ENCODE measurements around the gene TRMT44.
"Not testable (repeated sequence)": the region's sequence is repeated elsewhere in the genome, so short reads cannot be mapped to it uniquely, and the experiment has no call there.

The TRMT44 gene

GRCh38 chr4:8494983-8495548, 54.5 kb downstream of the TRMT44 start:
- no peak for DNase-seq

- no peak for DNase-seq
These were observed 55.2 kb downstream of the TRMT44 start for GRCh38 chr4:8495803-8496202.

- no peak for DNase-seq
These were observed 57.2 kb downstream of the TRMT44 start for GRCh38 chr4:8497762-8498161.

GRCh38 chr4:8500966-8501365, 60.4 kb downstream of the TRMT44 start:
- no peak for DNase-seq

GRCh38 chr4:8501781-8502180, 61.2 kb downstream of the TRMT44 start:
- DNase-seq: no peak

- DNase-seq: no peak
These were observed 61.8 kb downstream of the TRMT44 start for GRCh38 chr4:8502371-8502770.

GRCh38 chr4:8502836-8503585, 62.4 kb downstream of the TRMT44 start:
- DNase-seq: no peak

- no peak for DNase-seq
These were observed 63.2 kb downstream of the TRMT44 start for GRCh38 chr4:8503801-8504200.

- no peak for DNase-seq
These were observed 63.9 kb downstream of the TRMT44 start for GRCh38 chr4:8504279-8505007.

GRCh38 chr4:8505229-8505628, 64.7 kb downstream of the TRMT44 start:
- DNase-seq: no peak

- no peak for DNase-seq
These were observed 65.4 kb downstream of the TRMT44 start for GRCh38 chr4:8506006-8506372.

- DNase-seq: no peak
These were observed 66.0 kb downstream of the TRMT44 start for GRCh38 chr4:8506373-8507195.

- DNase-seq: no peak
These were observed 66.6 kb downstream of the TRMT44 start for GRCh38 chr4:8507196-8507570.

GRCh38 chr4:8507624-8508023, 67.0 kb downstream of the TRMT44 start:
- DNase-seq: no peak

GRCh38 chr4:8508266-8508665, 67.7 kb downstream of the TRMT44 start:
- DNase-seq: no peak

GRCh38 chr4:8508740-8509139, 68.2 kb downstream of the TRMT44 start:
- DNase-seq: no peak

- no peak for DNase-seq
These were observed 68.9 kb downstream of the TRMT44 start for GRCh38 chr4:8509311-8509950.

- no peak for DNase-seq
These were observed 69.6 kb downstream of the TRMT44 start for GRCh38 chr4:8510191-8510590.

- no peak for DNase-seq
These were observed 70.2 kb downstream of the TRMT44 start for GRCh38 chr4:8510611-8511285.

- no peak for DNase-seq
These were observed 71.9 kb downstream of the TRMT44 start for GRCh38 chr4:8512510-8512909.

- DNase-seq: not testable (repeated sequence)
These were observed 72.5 kb downstream of the TRMT44 start for GRCh38 chr4:8513080-8513479.

- no peak for DNase-seq
These were observed 73.4 kb downstream of the TRMT44 start for GRCh38 chr4:8513931-8514330.
